Lower lobe of right lung (tissue), 2 donors: ENCODE data around the gene UNC80. TPM values are rescaled to one million over a fixed set of nuclear protein-coding genes. Genes with fewer than 3 reads are reported as not detected.

ENCODE experiments used
- ATAC-seq, 2 donors: fragments of 200-7000 bp; cut with Tn5 transposase; one replicate each; pipeline ENCODE4 v1.9.1; 2020 to 2022; ENCODE audit warnings: mild to moderate bottlenecking in 2 of 2, moderate library complexity in 2 of 2
- DNase-seq: peaks from one replicate; pipeline ENCODE4 v3.0.0-alpha.2; 2020
- H3K27ac ChIP-seq: fragments of 200-600 bp; one replicate; pipeline ENCODE4 v1.8.0; 2022
- H3K27me3 ChIP-seq: fragments of 200-600 bp; one replicate; pipeline ENCODE4 v1.8.0; 2022; ENCODE audit warnings: low read depth
- H3K36me3 ChIP-seq: fragments of 200-600 bp; one replicate; pipeline ENCODE4 v1.8.0; 2022; ENCODE audit warnings: mild to moderate bottlenecking
- H3K4me1 ChIP-seq: fragments of 200-600 bp; one replicate; pipeline ENCODE4 v1.8.0; 2022
- H3K4me3 ChIP-seq: fragments of 200-600 bp; one replicate; pipeline ENCODE4 v1.8.0; 2022; ENCODE audit warnings: mild to moderate bottlenecking
- H3K9me3 ChIP-seq: fragments of 200-600 bp; one replicate; pipeline ENCODE4 v1.8.0; 2022
- CTCF ChIP-seq: fragments of 200-600 bp; IDR thresholded peaks from one replicate; pipeline ENCODE4 v1.8.0; 2022; ENCODE audit warnings: antibody characterized with exemption, mild to moderate bottlenecking
- intact Hi-C: fragments of 100-400 bp; cut with DNase I; formaldehyde crosslinking; loops from one replicate; pipeline ENCODE4 v1.11.0; 2022
- total RNA-seq: library from RNA; stranded (reverse); fragmentation: NEBNext Ultra II Directional; extraction: Animal tissue kit (Norgen Biotek cat#: 25700); gene quantifications from one replicate; pipeline ENCODE4 v1.2.1, GENCODE V29; 2021
- donor health status: DM: no; HTN: yes; CAD: no; lungs with severe emphysema.

UNC80 gene
- total RNA-seq, 1 donor from 2014 or later = not detected

- intact Hi-C loops = no loop called here
- Histone ChIP-seq H3K36me3 (no peaks in the 10 kb centered on the region), H3K9me3 (no peaks in the 10 kb centered on the region), H3K27me3 (no peaks in the 10 kb centered on the region), H3K4me3 (peak within 1 kb of the TSS; percentile 81), H3K27ac (peak within 1 kb of the TSS; percentile 82), H3K4me1 (peaks cover 46% of the 10 kb centered on the region)
- ATAC-seq (peak; percentile 100), DNase-seq (peak; percentile 97)
- TF ChIP-seq CTCF = no peak
Measured at GRCh38 chr2:210002158-210003157, 230.8 kb downstream of the UNC80 start, which contains the start of gene RPE. Gene RPE, plus strand, starts transcription at chr2:210002638. Its CDS starts 24 bp downstream, at chr2:210002662.

GRCh38 chr2:210003359-210003758 lies 231.7 kb downstream of the UNC80 start:
- Histone ChIP-seq H3K36me3 (peaks cover 1% of the 10 kb centered on the region), H3K4me3 (peak overlapping the region; percentile 81), H3K27me3 (no peaks in the 10 kb centered on the region), H3K9me3 (no peaks in the 10 kb centered on the region), H3K27ac (peak overlapping the region; percentile 82), H3K4me1 (peaks cover 50% of the 10 kb centered on the region)
- ATAC-seq = no peak
- intact Hi-C loops = no loop called here
- no peak for DNase-seq
- no peak for TF ChIP-seq CTCF

GRCh38 chr2:210004881-210005280 lies 233.2 kb downstream of the UNC80 start:
- Histone ChIP-seq H3K4me3 (no peak overlapping the region), H3K4me1 (peaks cover 50% of the 10 kb centered on the region), H3K9me3 (no peaks in the 10 kb centered on the region), H3K27ac (no peak overlapping the region), H3K36me3 (peaks cover 15% of the 10 kb centered on the region), H3K27me3 (no peaks in the 10 kb centered on the region)
- TF ChIP-seq CTCF = no peak
- intact Hi-C loops = no loop called here
- DNase-seq (no peak), ATAC-seq (no peak)

- peak; percentile 35 to 40 for ATAC-seq
- no peak for DNase-seq
- peaks cover 43% of the 10 kb centered on the region for H3K36me3 ChIP-seq
- peaks cover 45% of the 10 kb centered on the region for H3K4me1 ChIP-seq
- no peaks in the 10 kb centered on the region for H3K27me3 ChIP-seq
- intact Hi-C loops = no loop called here
- H3K4me3 ChIP-seq = no peak overlapping the region
- TF ChIP-seq CTCF = no peak
- H3K27ac ChIP-seq = no peak overlapping the region
- no peaks in the 10 kb centered on the region for H3K9me3 ChIP-seq
Measured at GRCh38 chr2:210007895-210008294, 236.3 kb downstream of the UNC80 start.

- intact Hi-C loops = no loop called here
- DNase-seq (no peak), ATAC-seq (no peak)
- Histone ChIP-seq H3K4me1 (peaks cover 35% of the 10 kb centered on the region), H3K4me3 (no peak overlapping the region), H3K9me3 (no peaks in the 10 kb centered on the region), H3K36me3 (peaks cover 48% of the 10 kb centered on the region), H3K27ac (no peak overlapping the region), H3K27me3 (no peaks in the 10 kb centered on the region)
- TF ChIP-seq CTCF = no peak
Measured at GRCh38 chr2:210009126-210009525, 237.5 kb downstream of the UNC80 start.
